LNCaP clone FGC (cell line): ENCODE data around the gene STEAP4.

Experiments
- DNase-seq: peaks from one replicate; pipeline ENCODE4 v3.0.0-alpha.2; 2011; ENCODE audit warnings: low read depth
- H3K4me3 ChIP-seq: 2 replicates; pipeline ENCODE4 v1.5.1; 2011; ENCODE audit warnings: mild to moderate bottlenecking, low read depth, low read length, control low read depth
- TF ChIP-seq, protein P1 (sequence below): IDR thresholded peaks from 2 replicates; pipeline ENCODE4 v1.5.1; 2012; ENCODE audit warnings: mild to moderate bottlenecking; ENCODE audit not compliant: control insufficient read depth, insufficient read depth; ENCODE audit errors: extremely low read depth

The STEAP4 gene

DNA sequence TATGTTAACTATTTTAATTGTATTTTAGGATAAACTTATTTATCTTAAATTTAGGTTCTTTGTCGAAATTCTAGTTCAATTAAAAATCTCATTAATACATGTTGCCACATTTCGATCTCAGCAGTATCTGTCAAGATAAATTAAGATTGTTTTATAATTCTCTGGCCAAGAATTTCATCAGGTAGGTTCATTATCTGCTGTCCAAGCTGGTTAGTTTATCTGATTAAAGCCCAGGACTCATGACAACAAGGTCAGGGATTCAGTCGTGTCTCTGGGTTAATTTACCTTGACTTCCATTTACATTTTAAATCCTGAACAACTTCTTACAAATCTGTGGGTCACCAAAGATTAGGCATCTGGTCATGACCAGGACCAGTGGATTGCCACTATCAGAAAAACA lies 7.6 kb downstream of the STEAP4 start:
- H3K4me3 ChIP-seq = no peak overlapping the region
- TF ChIP-seq, protein P1, sequence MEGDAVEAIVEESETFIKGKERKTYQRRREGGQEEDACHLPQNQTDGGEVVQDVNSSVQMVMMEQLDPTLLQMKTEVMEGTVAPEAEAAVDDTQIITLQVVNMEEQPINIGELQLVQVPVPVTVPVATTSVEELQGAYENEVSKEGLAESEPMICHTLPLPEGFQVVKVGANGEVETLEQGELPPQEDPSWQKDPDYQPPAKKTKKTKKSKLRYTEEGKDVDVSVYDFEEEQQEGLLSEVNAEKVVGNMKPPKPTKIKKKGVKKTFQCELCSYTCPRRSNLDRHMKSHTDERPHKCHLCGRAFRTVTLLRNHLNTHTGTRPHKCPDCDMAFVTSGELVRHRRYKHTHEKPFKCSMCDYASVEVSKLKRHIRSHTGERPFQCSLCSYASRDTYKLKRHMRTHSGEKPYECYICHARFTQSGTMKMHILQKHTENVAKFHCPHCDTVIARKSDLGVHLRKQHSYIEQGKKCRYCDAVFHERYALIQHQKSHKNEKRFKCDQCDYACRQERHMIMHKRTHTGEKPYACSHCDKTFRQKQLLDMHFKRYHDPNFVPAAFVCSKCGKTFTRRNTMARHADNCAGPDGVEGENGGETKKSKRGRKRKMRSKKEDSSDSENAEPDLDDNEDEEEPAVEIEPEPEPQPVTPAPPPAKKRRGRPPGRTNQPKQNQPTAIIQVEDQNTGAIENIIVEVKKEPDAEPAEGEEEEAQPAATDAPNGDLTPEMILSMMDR = no peak
- DNase-seq = no peak

DNA sequence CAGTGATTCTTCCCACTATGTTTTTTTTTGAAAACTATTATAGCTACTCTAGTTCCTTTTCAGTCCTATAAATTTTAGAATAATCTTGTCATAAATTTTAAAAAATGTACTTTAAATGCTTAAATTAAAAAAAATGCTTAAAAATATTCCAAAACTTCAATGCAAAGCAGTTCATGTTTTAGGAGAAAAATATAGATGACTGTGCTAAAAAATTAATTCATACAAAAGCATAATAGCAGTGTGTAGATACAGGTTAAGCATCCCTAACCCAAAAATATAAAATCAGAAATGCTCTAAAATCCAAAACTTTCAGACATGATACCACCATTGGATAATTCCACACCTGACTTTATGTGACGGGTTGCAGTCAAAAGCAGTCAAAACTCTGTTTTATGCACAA lies 12.8 kb downstream of the STEAP4 start:
- H3K4me3 ChIP-seq = no peak overlapping the region
- no peak for DNase-seq
- TF ChIP-seq, protein P1 = no peak

DNA sequence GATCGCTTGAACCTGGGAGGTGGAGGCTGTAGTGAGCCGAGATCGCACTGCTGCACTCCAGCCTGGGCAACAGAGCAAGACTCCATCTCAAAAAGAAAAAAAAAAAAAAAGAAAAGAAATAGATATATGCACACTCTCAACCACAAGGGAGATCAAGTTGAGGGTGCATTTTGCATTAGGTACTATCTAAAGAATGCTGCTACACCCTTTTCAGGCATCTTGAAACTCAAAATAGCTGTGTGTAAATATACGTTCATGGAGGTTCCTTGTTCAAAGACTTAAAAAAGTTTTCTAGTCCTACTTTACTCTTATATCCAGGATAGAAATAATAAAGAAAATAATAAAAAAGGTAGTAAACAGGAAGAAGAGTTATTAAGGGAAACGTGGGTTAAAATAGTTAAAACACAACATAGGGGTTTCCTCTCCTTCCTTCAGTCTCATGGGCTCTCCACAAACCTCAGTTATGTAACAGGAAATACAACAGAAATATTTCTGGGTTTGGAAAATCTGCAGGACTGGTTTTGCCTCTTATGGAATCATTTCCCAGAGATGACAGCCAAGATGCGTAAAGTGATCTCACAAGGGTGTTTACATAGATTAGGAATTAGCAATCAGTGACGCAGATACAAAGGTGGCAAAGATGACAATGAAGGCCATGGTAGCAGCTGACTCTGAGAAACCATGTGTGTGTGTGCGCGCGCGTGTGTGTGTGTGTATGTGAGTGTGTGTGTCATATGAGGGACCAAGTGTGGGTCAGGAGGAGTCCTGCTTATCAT lies 15.1 kb downstream of the STEAP4 start:
- TF ChIP-seq, protein P1 = no peak
- DNase-seq = peak; percentile 73
- no peak overlapping the region for H3K4me3 ChIP-seq

DNA sequence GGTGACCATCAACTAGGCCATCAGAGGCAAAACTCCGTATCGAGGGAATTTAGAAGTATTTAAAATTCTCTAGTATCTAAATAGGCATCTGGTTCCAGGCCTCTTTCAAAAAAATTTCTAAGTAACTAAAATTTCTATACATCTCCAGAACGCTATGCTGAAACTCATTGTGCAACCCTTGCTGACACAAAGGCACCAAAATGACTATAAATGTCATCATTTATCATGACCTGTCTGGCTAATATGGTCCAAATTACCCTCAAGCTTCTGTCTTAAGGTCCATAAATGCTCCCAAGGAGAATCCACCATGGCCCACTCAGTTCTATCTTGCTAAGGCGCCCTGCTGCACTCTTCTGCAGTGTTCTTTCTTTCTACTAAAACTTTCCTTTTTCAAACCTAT lies 16.2 kb downstream of the STEAP4 start:
- H3K4me3 ChIP-seq = no peak overlapping the region
- DNase-seq = no peak
- TF ChIP-seq, protein P1 = no peak

DNA sequence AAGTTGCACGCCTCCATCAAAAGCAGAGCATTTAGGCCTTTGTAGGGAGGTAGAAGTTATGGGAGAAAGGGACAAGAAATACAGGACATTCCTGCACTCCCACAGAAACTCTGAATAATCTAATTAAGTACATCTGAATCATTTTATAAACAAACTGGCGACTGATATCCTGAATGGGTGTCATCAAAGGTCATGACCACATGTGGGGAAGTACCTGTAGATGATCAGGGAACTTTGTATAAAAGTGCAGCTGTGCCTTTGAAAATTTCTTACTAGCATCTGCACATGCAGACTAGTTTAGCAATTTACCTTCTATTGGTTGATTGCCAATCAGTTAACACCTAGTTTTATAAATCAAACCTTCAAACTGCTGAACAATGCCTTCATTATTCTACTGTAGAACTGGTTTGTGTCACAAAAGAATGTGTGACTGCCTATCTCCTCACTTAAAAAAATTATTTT lies 17.1 kb downstream of the STEAP4 start:
- TF ChIP-seq, protein P1 = no peak
- no peak overlapping the region for H3K4me3 ChIP-seq
- DNase-seq = no peak

DNA sequence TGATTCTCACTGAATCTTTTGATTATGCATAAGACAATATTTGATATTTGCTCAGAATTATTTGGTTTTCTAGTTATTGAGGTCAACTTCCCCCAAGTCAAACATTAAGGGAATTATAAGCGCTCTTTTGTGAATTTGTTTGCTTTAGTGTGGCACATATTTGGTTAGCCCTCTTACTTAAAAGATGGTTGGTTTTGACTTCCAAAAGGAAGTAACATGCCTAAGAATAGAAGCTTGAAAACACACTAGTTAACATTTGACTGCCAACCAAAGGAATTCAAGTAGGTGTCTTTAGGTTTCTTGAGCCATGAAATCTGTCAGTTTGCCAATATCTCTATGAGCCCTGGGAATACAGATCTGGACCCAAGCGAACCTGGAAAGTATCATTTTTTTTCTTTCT lies 24.9 kb downstream of the STEAP4 start:
- H3K4me3 ChIP-seq = no peak overlapping the region
- peak; percentile 89 for DNase-seq
- TF ChIP-seq, protein P1 = no peak

DNA sequence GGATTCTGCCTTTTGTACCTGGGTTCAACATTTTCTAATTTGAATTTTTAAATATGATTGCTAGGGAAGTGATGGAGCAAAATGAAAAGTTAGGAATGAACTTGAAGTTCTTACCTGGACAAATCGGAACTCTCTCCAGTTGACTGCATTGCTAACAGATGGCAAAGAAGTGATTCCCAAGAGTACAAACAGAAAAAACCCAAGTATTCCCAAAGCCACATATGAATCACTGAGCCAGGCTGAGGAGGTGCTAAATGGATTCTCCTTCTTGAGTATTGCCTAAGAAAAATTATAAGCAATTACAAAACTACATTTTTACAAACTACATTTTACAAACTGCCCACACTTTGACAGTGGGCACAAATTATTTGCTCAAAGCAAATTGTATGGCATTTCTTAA lies 25.9 kb downstream of the STEAP4 start:
- H3K4me3 ChIP-seq = no peak overlapping the region
- TF ChIP-seq, protein P1 = no peak
- DNase-seq = no peak
